ENCODE results near the gene PIAS1. TPM values are rescaled to one million over a fixed set of nuclear protein-coding genes. Genes with fewer than 3 reads are reported as not detected.

PIAS1 gene
- total RNA-seq, 1 experiment from 2014 or later: 25.9 TPM

- ChIA-PET POLR2A (no interaction called here), CTCF (no interaction called here), RAD21 (ENCODE audit: low non-redundant PET in 1 of 2, low total read pairs in 2 of 2, uncharacterized antibody in 2 of 2, unreplicated experiment in 2 of 2) (no interaction called here)
- H3K27me3 ChIP-seq (ENCODE audit: insufficient read depth, low read length): no peaks in the 10 kb centered on the region
- ATAC-seq: no peak
- no peak overlapping the region for H2AFZ ChIP-seq (ENCODE audit: low read depth, low read length, poor library complexity, severe bottlenecking)
- H3K36me3 ChIP-seq (ENCODE audit: control insufficient read depth in 1 of 2, insufficient read depth in 2 of 2, low read length in 2 of 2): no peaks in the 10 kb centered on the region
- H3K4me2 ChIP-seq (ENCODE audit: low read length): no peak overlapping the region
- intact Hi-C loops (cut with micrococcal nuclease): no loop called here
- H3K9me2 ChIP-seq (ENCODE audit: insufficient read depth): no peaks in the 10 kb centered on the region
- no peak for TF ChIP-seq ZNF274 (IDR thresholded peaks at IDR 0.05; ENCODE audit: low read depth, low read length)
- TF ChIP-seq REST (IDR thresholded peaks at IDR 0.05; ENCODE audit: low read depth): no peak
- no peak for TF ChIP-seq SRF (IDR thresholded peaks at IDR 0.05; ENCODE audit: low read depth)
- no peak for TF ChIP-seq POLR2A (IDR thresholded peaks at IDR 0.05; ENCODE audit: borderline replicate concordance, extremely low read depth, insufficient read depth, insufficient read length)
- TF ChIP-seq EGR1 (IDR thresholded peaks at IDR 0.05; ENCODE audit: low read depth): no peak
- no peak for TF ChIP-seq EZH2phosphoT487 (IDR thresholded peaks at IDR 0.05; ENCODE audit: borderline replicate concordance)
- no peak for TF ChIP-seq RAD21 (IDR thresholded peaks at IDR 0.05; ENCODE audit: low read depth)
- no peak for TF ChIP-seq ATF3 (IDR thresholded peaks at IDR 0.05)
- no peak for TF ChIP-seq ZFX (IDR thresholded peaks at IDR 0.05)
- TF ChIP-seq POLR2AphosphoS5 (IDR thresholded peaks at IDR 0.05; ENCODE audit: low read depth, low read length): no peak
- TF ChIP-seq ELF1 (IDR thresholded peaks at IDR 0.05; ENCODE audit: borderline replicate concordance, low read depth): no peak
- TF ChIP-seq YY1 (IDR thresholded peaks at IDR 0.05; ENCODE audit: extremely low read depth, insufficient replicate concordance, low read depth, low read length): no peak
- TF ChIP-seq CTCF (IDR thresholded peaks at IDR 0.05 in 2 of 3, conservative IDR thresholded peaks at IDR 0.05 in 1 of 3; ENCODE audit: borderline replicate concordance in 1 of 3, insufficient read depth in 1 of 3, low read depth in 2 of 3, low read length in 2 of 3): no peak
- TF ChIP-seq JUND (IDR thresholded peaks at IDR 0.05): no peak
- no peak for TF ChIP-seq MAX (IDR thresholded peaks at IDR 0.05)
- no peak for TF ChIP-seq EZH2 (IDR thresholded peaks at IDR 0.05)
- H3K9ac ChIP-seq (ENCODE audit: low read length): no peak overlapping the region
- BruUV-seq (replicated peaks): no TSS peak
- H3K4me3 ChIP-seq (replicated peaks in 1 of 2; ENCODE audit: low read depth in 1 of 2, low read length in 2 of 2): no peak overlapping the region
- DNase-seq (ENCODE audit: low read depth, low spot score): no peak
- no peaks in the 10 kb centered on the region for H3K79me2 ChIP-seq (ENCODE audit: insufficient read depth, low read length)
- 0 out of 4 replicates have a peak, but pooled peaks cover 0 to 6% of the 10 kb centered on the region in 2 experiments for H3K9me3 ChIP-seq (ENCODE audit: control insufficient read depth in 1 of 2, insufficient read depth in 1 of 2, low read depth in 1 of 2, low read length in 2 of 2)
- no peak overlapping the region for H3K27ac ChIP-seq (ENCODE audit: low read depth, low read length)
- no peaks in the 10 kb centered on the region for H3K4me1 ChIP-seq (ENCODE audit: control insufficient read depth in 1 of 2, insufficient read depth in 2 of 2, low read length in 2 of 2)
- H4K20me1 ChIP-seq (ENCODE audit: insufficient read depth): no peaks in the 10 kb centered on the region
Observed at GRCh38 chr15:68042156-68042854, 11.8 kb upstream of the PIAS1 start.

All from HCT116 (cell line).